ENCODE measurements around the gene FBLN1. TPM values are rescaled to one million over a fixed set of nuclear protein-coding genes. Genes with fewer than 3 reads are reported as not detected.

Gene FBLN1, protein sequence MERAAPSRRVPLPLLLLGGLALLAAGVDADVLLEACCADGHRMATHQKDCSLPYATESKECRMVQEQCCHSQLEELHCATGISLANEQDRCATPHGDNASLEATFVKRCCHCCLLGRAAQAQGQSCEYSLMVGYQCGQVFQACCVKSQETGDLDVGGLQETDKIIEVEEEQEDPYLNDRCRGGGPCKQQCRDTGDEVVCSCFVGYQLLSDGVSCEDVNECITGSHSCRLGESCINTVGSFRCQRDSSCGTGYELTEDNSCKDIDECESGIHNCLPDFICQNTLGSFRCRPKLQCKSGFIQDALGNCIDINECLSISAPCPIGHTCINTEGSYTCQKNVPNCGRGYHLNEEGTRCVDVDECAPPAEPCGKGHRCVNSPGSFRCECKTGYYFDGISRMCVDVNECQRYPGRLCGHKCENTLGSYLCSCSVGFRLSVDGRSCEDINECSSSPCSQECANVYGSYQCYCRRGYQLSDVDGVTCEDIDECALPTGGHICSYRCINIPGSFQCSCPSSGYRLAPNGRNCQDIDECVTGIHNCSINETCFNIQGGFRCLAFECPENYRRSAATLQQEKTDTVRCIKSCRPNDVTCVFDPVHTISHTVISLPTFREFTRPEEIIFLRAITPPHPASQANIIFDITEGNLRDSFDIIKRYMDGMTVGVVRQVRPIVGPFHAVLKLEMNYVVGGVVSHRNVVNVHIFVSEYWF
- 1.1 and 1.4 TPM in 2 replicates for total RNA-seq (2014; rRNA removed; shearing (Covaris generic))

DNA sequence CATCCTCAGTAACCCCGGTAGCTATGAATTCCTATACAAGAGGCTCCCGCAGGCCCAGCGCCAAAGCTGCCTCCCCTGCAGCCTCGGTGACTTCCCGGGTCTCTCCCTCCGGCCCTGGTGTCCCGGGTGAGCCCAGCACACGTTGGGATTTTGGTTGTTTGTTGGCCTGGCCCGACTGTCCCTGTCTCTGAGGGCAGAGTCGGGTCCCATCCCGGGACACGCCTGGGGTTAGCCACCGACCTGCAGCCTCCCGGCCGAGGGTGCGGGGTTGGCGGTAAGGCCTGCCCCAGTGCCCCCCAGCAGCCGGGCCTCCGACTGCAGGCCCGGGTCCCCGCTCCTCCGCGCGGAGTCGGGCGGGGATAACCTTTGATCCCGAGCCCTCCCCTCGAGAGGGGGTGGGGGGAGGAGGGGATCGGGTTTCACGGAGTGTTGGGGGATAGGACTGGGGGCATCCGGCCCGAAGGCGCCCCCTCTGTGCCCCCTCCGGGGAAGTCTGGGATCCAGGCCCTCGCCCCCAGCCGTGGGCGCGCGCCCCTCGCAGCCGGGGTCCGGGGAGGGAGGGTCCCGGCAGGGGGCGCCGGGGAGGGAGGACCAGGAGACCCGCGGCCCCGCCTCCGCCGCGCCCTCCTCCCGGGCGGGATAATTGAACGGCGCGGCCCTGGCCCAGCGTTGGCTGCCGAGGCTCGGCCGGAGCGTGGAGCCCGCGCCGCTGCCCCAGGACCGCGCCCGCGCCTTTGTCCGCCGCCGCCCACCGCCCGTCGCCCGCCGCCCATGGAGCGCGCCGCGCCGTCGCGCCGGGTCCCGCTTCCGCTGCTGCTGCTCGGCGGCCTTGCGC, at the start of gene FBLN1:
FBLN1 (plus strand) TSS at position 669 of the 835 bp plus-strand sequence; CDS start at position 772, 103 bp downstream.

Small RNA genes within 50 kb of the gene (small RNA-seq; reads per million reads assigned to genes)
- gene RNU6-1161P, result not detected

Other genes with a start within 250 kb of the FBLN1 start
- gene UPK3A, start 217.9 kb upstream of the FBLN1 start, total RNA-seq (2014; rRNA removed; shearing (Covaris generic)), result not detected in 2 replicates
- 11.0 and 15.1 TPM in 2 replicates for gene FAM118A, start 192.9 kb upstream of the FBLN1 start, total RNA-seq (2014; rRNA removed; shearing (Covaris generic))
- not detected in 2 replicates for gene SMC1B, start 89.3 kb upstream of the FBLN1 start, total RNA-seq (2014; rRNA removed; shearing (Covaris generic))
- not detected in 2 replicates for gene RIBC2, start 89.2 kb upstream of the FBLN1 start, total RNA-seq (2014; rRNA removed; shearing (Covaris generic))
- gene ATXN10, start 169.0 kb downstream of the FBLN1 start, total RNA-seq (2014; rRNA removed; shearing (Covaris generic)), result 36.1 and 43.6 TPM in 2 replicates